Astrocyte of the cerebellum (primary cell): ENCODE results near the gene XBP1.
"Not testable (repeated sequence)": the region's sequence is repeated elsewhere in the genome, so short reads cannot be mapped to it uniquely, and the experiment has no call there.

Experiments
- DNase-seq: peaks from one replicate; pipeline ENCODE4 v3.0.0-alpha.2; 2011; ENCODE audit warnings: low read depth
- H3K4me3 ChIP-seq: 2 replicates; pipeline ENCODE4 v1.5.1; 2011; ENCODE audit warnings: mild to moderate bottlenecking, low read depth, low read length, moderate library complexity
- in situ Hi-C: cut with HindIII; loops from 2 replicates; pipeline ENCODE4 v1.10.0; 2017; ENCODE audit warnings: low sequenced_read_pairs
- TF ChIP-seq, protein P1 (sequence below): IDR thresholded peaks from 2 replicates; pipeline ENCODE4 v1.5.1; 2012; ENCODE audit warnings: low read length, low read depth, moderate library complexity, mild to moderate bottlenecking; ENCODE audit errors: missing control alignments

Gene XBP1

DNA sequence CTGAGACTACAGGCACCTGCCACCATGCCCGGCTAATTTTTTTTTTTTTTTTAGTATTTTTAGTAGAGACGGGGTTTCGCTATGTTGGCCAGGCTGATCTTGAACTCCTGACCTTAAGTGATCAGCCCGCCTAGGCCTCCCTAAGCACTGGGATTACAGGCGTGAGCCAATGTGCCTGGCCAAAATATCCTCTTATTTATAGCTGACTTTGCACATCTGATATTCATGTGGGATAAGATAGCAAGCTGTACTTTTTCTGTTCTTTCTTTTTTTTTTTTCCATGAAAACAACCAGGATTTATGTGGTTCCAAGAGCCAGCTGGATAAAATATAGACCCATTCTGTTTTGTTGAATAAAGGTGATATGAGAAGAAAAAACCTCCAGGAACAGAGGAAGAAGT lies 12.1 kb upstream of the XBP1 start:
- TF ChIP-seq, protein P1, sequence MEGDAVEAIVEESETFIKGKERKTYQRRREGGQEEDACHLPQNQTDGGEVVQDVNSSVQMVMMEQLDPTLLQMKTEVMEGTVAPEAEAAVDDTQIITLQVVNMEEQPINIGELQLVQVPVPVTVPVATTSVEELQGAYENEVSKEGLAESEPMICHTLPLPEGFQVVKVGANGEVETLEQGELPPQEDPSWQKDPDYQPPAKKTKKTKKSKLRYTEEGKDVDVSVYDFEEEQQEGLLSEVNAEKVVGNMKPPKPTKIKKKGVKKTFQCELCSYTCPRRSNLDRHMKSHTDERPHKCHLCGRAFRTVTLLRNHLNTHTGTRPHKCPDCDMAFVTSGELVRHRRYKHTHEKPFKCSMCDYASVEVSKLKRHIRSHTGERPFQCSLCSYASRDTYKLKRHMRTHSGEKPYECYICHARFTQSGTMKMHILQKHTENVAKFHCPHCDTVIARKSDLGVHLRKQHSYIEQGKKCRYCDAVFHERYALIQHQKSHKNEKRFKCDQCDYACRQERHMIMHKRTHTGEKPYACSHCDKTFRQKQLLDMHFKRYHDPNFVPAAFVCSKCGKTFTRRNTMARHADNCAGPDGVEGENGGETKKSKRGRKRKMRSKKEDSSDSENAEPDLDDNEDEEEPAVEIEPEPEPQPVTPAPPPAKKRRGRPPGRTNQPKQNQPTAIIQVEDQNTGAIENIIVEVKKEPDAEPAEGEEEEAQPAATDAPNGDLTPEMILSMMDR = no peak
- no peak for DNase-seq
- H3K4me3 ChIP-seq = no peak overlapping the region
- in situ Hi-C loops = loop anchor here (10.0 kb wide), 1 partner anchor 738 kb away; no protein-coding TSS in a partner anchor

DNA sequence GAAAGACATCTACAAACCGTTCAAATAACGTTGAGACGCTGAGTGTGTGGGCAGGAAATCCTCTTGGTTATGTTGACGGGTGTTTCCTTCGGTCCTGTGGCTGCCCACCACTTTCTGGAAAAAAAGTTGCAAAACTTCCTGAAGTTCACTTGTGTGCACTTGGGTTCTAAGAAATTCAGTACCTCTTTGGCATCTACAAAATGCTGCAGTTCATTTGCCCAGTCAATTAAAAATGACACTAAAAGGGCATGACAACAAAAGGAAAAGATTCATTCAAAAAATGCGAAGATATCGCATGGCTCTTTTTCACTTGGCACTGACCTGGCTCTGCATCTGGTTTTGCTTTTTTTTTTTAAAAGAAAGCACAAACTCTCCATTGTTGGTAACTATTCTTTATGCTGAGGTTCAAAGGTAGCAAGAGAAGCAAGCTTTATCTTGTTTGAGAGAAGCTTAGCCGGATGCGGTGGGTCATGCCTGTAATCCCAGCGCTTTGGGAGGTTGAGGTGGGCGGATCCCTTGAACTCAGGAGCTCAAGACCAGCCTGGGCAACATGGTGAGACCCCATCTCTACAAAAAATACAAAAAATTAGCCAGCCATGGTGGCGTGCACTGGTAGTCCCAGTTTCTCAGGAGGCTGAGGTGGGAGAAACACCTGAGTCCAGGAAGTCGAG lies 10.6 kb upstream of the XBP1 start:
- no peak overlapping the region for H3K4me3 ChIP-seq
- in situ Hi-C loops = loop anchor here (10.0 kb wide), 1 partner anchor 736 kb away; no protein-coding TSS in a partner anchor
- TF ChIP-seq, protein P1 = no peak
- DNase-seq = no peak

DNA sequence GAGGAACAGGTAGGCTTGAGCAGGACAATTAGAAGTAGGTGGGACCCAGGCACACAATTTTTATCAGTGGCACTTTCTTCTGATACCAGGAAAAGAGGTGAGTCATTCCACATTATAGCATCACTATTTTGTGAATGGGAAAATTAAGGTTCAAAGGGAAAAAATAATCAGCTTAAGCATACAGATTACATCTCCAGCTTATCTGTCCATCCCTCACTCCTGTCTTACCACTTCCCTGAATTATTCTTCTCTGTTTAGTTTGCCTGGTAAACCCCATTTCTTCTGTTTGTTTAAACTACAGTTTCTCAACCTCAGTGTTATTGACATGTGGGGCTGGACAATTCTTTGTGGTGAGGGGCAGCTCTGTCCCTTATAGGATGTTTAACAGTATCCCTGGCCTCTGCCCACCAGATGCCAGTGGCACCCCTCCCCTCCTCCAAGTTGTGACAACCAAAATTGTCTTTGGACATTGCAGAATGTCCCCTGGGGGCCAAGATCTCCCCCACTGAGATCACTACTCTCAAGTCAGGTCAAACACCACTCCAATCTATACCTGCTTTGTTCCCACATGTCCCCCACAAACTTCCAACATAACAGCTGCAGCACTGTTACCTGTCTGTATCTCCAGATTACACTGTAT lies 8.5 kb upstream of the XBP1 start:
- TF ChIP-seq, protein P1 = no peak
- DNase-seq = no peak
- in situ Hi-C loops = no loop called here
- no peak overlapping the region for H3K4me3 ChIP-seq

DNA sequence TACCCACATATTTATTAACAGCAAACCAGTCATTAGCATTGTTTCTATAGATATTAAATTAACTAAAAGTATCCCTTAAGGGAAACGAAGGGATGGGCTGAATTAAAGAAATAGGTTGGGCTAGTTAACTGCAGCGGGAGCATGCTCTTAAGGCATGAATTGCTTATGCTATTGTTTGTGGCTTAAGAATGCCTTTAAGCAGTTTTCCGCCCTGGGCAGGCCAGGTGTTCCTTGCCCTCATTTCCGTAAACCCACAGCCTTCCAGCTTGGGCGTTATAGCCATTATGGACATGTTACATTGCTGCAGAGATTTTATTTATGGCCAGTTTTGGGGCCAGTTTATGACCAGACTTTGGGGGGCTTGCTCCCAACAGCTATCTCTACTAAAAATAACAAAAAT lies 5.1 kb upstream of the XBP1 start:
- DNase-seq, in situ Hi-C loops, H3K4me3 ChIP-seq: not testable (repeated sequence)

DNA sequence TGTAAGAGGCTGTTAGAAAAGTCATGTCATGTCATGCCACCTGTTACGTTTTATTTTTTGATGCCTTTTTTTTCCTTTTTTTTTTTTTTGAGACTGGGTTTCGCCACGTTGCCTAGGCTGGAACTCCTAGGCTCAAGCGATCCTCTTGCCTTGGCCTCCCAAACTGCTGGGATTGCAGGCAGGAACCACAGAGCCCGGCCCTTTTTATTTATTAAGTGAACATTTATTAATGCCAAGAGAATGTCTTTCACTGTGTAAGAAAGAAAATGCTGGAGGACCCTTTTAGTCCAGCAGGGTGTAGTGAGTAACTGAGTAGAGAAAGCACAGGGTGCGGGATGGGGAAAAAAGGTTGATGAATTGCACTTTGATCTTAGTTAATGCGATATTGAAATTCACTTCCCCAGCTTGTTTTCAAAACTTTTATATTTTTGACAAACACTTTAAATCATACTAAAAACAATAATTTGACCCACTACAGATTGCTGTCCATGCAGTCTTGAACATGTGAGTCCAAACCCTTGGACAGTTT lies 2.3 kb upstream of the XBP1 start:
- H3K4me3 ChIP-seq = no peak overlapping the region

DNA sequence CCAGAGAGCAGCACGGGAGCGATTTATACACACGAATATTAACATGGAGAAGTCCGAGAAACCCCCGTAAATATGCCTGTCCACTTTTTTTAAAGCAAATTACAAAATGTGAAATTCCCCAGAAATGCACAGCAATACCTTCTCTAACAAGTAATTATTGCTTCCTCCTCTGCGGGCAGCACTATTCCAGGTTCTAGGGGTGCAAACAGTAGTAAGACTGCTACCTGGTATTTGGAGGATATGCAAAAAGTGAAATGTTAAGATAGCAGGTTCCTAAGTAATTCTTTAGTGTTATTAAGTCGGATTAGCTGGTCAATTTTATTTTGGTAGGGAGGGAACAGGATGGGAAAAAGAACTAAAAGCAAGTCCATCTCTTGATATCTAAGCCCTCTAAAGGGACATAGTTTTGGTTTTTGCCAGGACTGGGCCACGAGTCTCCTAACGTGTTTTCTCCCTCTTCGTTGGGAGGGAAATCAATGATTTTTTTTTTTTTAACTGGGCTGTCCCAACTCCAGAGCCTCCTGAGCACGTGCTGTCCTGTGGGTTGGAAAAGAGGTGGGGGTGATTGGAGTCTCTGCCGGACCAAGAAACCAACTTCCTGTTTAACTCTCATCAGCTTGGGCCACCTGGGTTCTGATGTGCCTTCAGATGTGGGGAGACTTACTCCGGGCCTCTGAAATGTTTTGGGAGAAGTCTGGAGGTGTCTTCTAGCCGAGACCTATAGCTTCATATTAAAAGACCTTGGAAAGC lies 1.7 kb upstream of the XBP1 start:
- DNase-seq = no peak
- no peak overlapping the region for H3K4me3 ChIP-seq
- TF ChIP-seq, protein P1 = no peak
- in situ Hi-C loops = no loop called here

More for the DNA sequence above, 2.3 kb upstream of the XBP1 start:
- TF ChIP-seq, protein P1 = no peak
- in situ Hi-C loops = no loop called here
- DNase-seq = no peak
